GM12878 (cell line): ENCODE results near the gene SPATA46. TPM values are rescaled to one million over a fixed set of nuclear protein-coding genes. Genes with fewer than 3 reads are reported as not detected.

ENCODE experiments used
- ATAC-seq: fragments of 200-7000 bp; cut with Tn5 transposase; 3 replicates; pipeline ENCODE4 v1.9.1; 2020; ENCODE audit warnings: mild to moderate bottlenecking, moderate library complexity
- BruUV-seq: library from RNA; stranded (reverse); fragments of 400-500 nt; replicated peaks from 2 replicates; lab custom pipeline; 2021; lab: Mats Ljungman, UMichigan
- CTCF ChIA-PET: fragments of 300-600 bp; sonication (Branson Sonifier 250); formaldehyde crosslinking; extraction: SDS; loops from one replicate; lab custom pipeline; 2021; ENCODE audit warnings: inconsistent platforms; lab: Yijun Ruan, JAX
- POLR2A ChIA-PET: fragments of 350-600 bp; formaldehyde crosslinking; extraction: SDS; loops from one replicate; lab custom pipeline; 2021; ENCODE audit warnings: inconsistent platforms; lab: Charles Lee
- RAD21 ChIA-PET: fragments of 300-600 bp; sonication (Branson Sonifier 250); formaldehyde crosslinking; loops from one replicate; lab custom pipeline; 2023; ENCODE audit warnings: antibody characterized with exemption; ENCODE audit not compliant: unreplicated experiment; lab: Charles Lee
- SMC1A ChIA-PET: fragments of 300-600 bp; sonication (Branson Sonifier 250); formaldehyde crosslinking; loops from one replicate; lab custom pipeline; 2023; ENCODE audit not compliant: unreplicated experiment, uncharacterized antibody; lab: Charles Lee
- DNase-seq: peaks from one replicate; pipeline ENCODE4 v3.0.0-alpha.2; 2011; ENCODE audit warnings: low read depth, low spot score
- FAIRE-seq: peaks from 3 replicates; lab custom pipeline; 2011; peaks lifted over from hg19 to GRCh38; lab: Jason Lieb, UNC
- H2AFZ ChIP-seq: 2 replicates; pipeline ENCODE4 v1.6.0; 2011; ENCODE audit warnings: low read depth, low read length, control low read depth; ENCODE audit not compliant: control insufficient read depth
- H3K27ac ChIP-seq: 2 replicates; pipeline ENCODE4 v1.5.1; 2011; ENCODE audit warnings: control low read depth; ENCODE audit not compliant: control insufficient read depth, insufficient read depth
- H3K27me3 ChIP-seq, 2 experiments: replicated peaks in 1 of 2; 2 replicates each; pipeline versions ENCODE4 v1.6.0 to v1.6.1; 2011; ENCODE audit warnings: low read length in 1 of 2; ENCODE audit not compliant: control insufficient read depth in 2 of 2, insufficient read depth in 2 of 2
- H3K36me3 ChIP-seq, 2 experiments: 2 replicates each; pipeline ENCODE4 v1.5.1; 2011; ENCODE audit warnings: low read length in 1 of 2; ENCODE audit not compliant: control insufficient read depth in 2 of 2, insufficient read depth in 2 of 2
- H3K4me1 ChIP-seq: 2 replicates; pipeline ENCODE4 v1.6.1; 2011; ENCODE audit warnings: mild to moderate bottlenecking, low read length, moderate library complexity, mixed read lengths; ENCODE audit not compliant: control insufficient read depth, insufficient read depth
- H3K4me2 ChIP-seq: 2 replicates; pipeline ENCODE4 v1.6.0; 2011; ENCODE audit warnings: control low read depth; ENCODE audit not compliant: control insufficient read depth, insufficient read depth
- H3K4me3 ChIP-seq: fragments of 200-600 bp; sonication (generic); 2 replicates; pipeline ENCODE4 v1.5.1; 2016
- H3K79me2 ChIP-seq: 2 replicates; pipeline ENCODE4 v1.6.0; 2011; ENCODE audit warnings: low read length; ENCODE audit not compliant: control insufficient read depth, insufficient read depth
- H3K9ac ChIP-seq: 2 replicates; pipeline ENCODE4 v1.8.0; 2011; ENCODE audit warnings: low read length, control low read depth, mixed read lengths; ENCODE audit not compliant: control insufficient read depth, insufficient read depth
- H3K9me3 ChIP-seq: replicated peaks from 3 replicates; pipeline ENCODE4 v1.5.1; 2011; ENCODE audit warnings: mild to moderate bottlenecking, low read length; ENCODE audit not compliant: control insufficient read depth, insufficient read depth
- H4K20me1 ChIP-seq: 2 replicates; pipeline ENCODE4 v1.6.0; 2011; ENCODE audit not compliant: control insufficient read depth, insufficient read depth
- E2F4 ChIP-seq: IDR thresholded peaks from 2 replicates; pipeline ENCODE4 v1.6.1; 2012; ENCODE audit warnings: low read depth, low read length, improper control_type of control experiment
- MEF2B ChIP-seq: fragments of 450-650 bp; IDR thresholded peaks from 2 replicates; pipeline ENCODE4 v1.6.1; 2018; ENCODE audit warnings: mild to moderate bottlenecking, moderate library complexity; ENCODE audit not compliant: partially characterized antibody, poor library complexity, severe bottlenecking
- POLR2AphosphoS2 ChIP-seq: IDR thresholded peaks from 2 replicates; pipeline ENCODE4 v1.6.1; 2011; ENCODE audit warnings: low read depth, mild to moderate bottlenecking, low read length, improper control_type of control experiment, moderate library complexity
- SMAD1 ChIP-seq: fragments of 450-650 bp; IDR thresholded peaks from 2 replicates; pipeline ENCODE4 v1.6.1; 2018; ENCODE audit warnings: mild to moderate bottlenecking, low read depth; ENCODE audit not compliant: partially characterized antibody
- SPI1 ChIP-seq: IDR thresholded peaks from 2 replicates; pipeline ENCODE4 v1.6.1; 2011; ENCODE audit warnings: low read depth, mild to moderate bottlenecking, low read length, moderate library complexity, borderline replicate concordance; ENCODE audit not compliant: insufficient read depth
- WGBS: methylation state at CpG from one replicate; pipeline ENCODE4 v1.1.6; 2016; ENCODE audit warnings: low lambda C conversion rate; ENCODE audit not compliant: insufficient replicate concordance, insufficient coverage; ENCODE audit errors: missing lambda C conversion rate; 5-methylcytosine and 5-hydroxymethylcytosine counted together
- in situ Hi-C: fragments of 300-500 bp; cut with MboI; formaldehyde crosslinking; loops from 9 replicates; pipeline ENCODE4 v1.14.3; 2018; ENCODE audit warnings: mixed read lengths
- intact Hi-C: fragments of 100-400 bp; cut with micrococcal nuclease; formaldehyde crosslinking; loops from one replicate; pipeline ENCODE4 v1.14.2; 2022; ENCODE audit not compliant: unreplicated experiment
- polyA plus RNA-seq, 11 experiments: library from polyadenylated mRNA; depleted of rRNA in 4 of 11; unstranded in 6 of 11; stranded (reverse) in 5 of 11; fragments of >200 nt; fragmentation: Nextera tagmentation in 4 of 11; fragmentation: Illumina TruSeq in 1 of 11; extraction: Ambion mirVana in 4 of 11; extraction: Trizol in 1 of 11; gene quantifications; 1 replicate in 1 of 11; 2 replicates in 10 of 11; pipeline versions ENCODE4 v1.2.1 to v1.2.3, GENCODE V29; 2011 to 2016; ENCODE audit warnings: inconsistent platforms in 2 of 11, missing spikeins in 2 of 11, low read depth in 1 of 11
- total RNA-seq, 4 experiments: library from RNA; depleted of rRNA in 3 of 4; stranded (reverse); fragments of >200 nt in 3 of 4; fragmentation: Illumina TruSeq in 1 of 4; extraction: Trizol in 1 of 4; gene quantifications; 2 replicates each; pipeline versions ENCODE4 v1.2.1 to v1.2.3, GENCODE V29; 2013 to 2021

The SPATA46 gene
- total and polyA plus RNA-seq, 10 of the 15 experiments (the other 5 are each of a cell fraction or from before 2014, with no cell fraction given) = not detected

- SMC1A ChIA-PET = no interaction called here
- Histone ChIP-seq H3K27me3 (no peaks in the 10 kb centered on the region), H3K79me2 (no peaks in the 10 kb centered on the region), H3K9me3 (no peaks in the 10 kb centered on the region; the same call in 2 of the 3 replicates), H3K36me3 (no peaks in the 10 kb centered on the region), H3K9ac (no peak overlapping the region), H3K27ac (no peak overlapping the region), H4K20me1 (no peaks in the 10 kb centered on the region), H3K4me3 (no peak overlapping the region), H2AFZ (no peak overlapping the region), H3K4me2 (no peak overlapping the region), H3K4me1 (no peaks in the 10 kb centered on the region)
- TF ChIP-seq SPI1 = peak; percentile 7; the same call in 1 of the 2 replicates
- TF ChIP-seq POLR2AphosphoS2 = no peak
- in situ Hi-C loops (no loop called here), intact Hi-C loops (no loop called here)
- no peak for DNase-seq
- FAIRE-seq = no peak
- ATAC-seq = no peak
- no TSS peak for BruUV-seq
- RAD21 ChIA-PET = no interaction called here
- POLR2A ChIA-PET = no interaction called here
- CTCF ChIA-PET = no interaction called here
- WGBS = 47% methylated on average over 10 of the region's 10 CpGs
Measured at GRCh38 chr1:162422662-162423375, 46.2 kb upstream of the SPATA46 start.

GRCh38 chr1:162421258-162422164 is 44.9 kb upstream of the SPATA46 start:
- Histone ChIP-seq H2AFZ (no peak overlapping the region; the same call in none of the 2 replicates), H4K20me1 (no peaks in the 10 kb centered on the region), H3K9ac (no peak overlapping the region), H3K4me1 (no peaks in the 10 kb centered on the region), H3K27me3 (no peaks in the 10 kb centered on the region), H3K9me3 (no peaks in the 10 kb centered on the region; the same call in 2 of the 3 replicates), H3K79me2 (no peaks in the 10 kb centered on the region), H3K4me3 (no peak overlapping the region), H3K4me2 (no peak overlapping the region), H3K27ac (no peak overlapping the region), H3K36me3 (no peaks in the 10 kb centered on the region)
- in situ Hi-C loops = no loop called here
- ATAC-seq = peak; percentile 30; the same call in 1 of the 3 replicates
- ChIA-PET SMC1A (interaction anchor here (0.6 kb wide), 1 partner anchor 77 kb away, joined by 3 read pairs; no protein-coding TSS in a partner anchor), POLR2A (no interaction called here), RAD21 (no interaction called here), CTCF (no interaction called here)
- intact Hi-C loops = no loop called here
- no peak for FAIRE-seq
- DNase-seq = no peak
- 37% methylated on average over 4 of the region's 5 CpGs for WGBS
- BruUV-seq = no TSS peak
- no peak for TF ChIP-seq SMAD1
- no peak for TF ChIP-seq E2F4
- TF ChIP-seq MEF2B = no peak
